Measurements from ENCODE around the gene TRIM38. TPM values are rescaled to one million over a fixed set of nuclear protein-coding genes. Genes with fewer than 3 reads are reported as not detected.

Gene TRIM38
- total and polyA plus RNA-seq, 2 of the 13 experiments (the other 11 are each of a cell fraction or from before 2014, with no cell fraction given) = 2.5 to 3.1 TPM

- TF ChIP-seq ZNF263 (CRISPR knock-in tag; IDR thresholded peaks at IDR 0.05) (no peak), ZNF44 (CRISPR knock-in tag; IDR thresholded peaks at IDR 0.05) (no peak), GABPB1 (CRISPR knock-in tag; IDR thresholded peaks at IDR 0.05) (0 out of 2 replicates have a peak, but pooled peaks have one; percentile 29), RELA (CRISPR knock-in tag; IDR thresholded peaks at IDR 0.05) (no peak), DPF2 (CRISPR knock-in tag; IDR thresholded peaks at IDR 0.05; ENCODE audit: borderline replicate concordance, low read depth) (no peak), NFE2L1 (CRISPR knock-in tag; IDR thresholded peaks at IDR 0.05; ENCODE audit: borderline replicate concordance) (no peak), NFE2 (CRISPR knock-in tag; IDR thresholded peaks at IDR 0.05) (no peak), SAFB2 (CRISPR knock-in tag; IDR thresholded peaks at IDR 0.05; ENCODE audit: borderline replicate concordance, low read depth) (no peak), ZNF10 (CRISPR knock-in tag; IDR thresholded peaks at IDR 0.05; ENCODE audit: borderline replicate concordance, low read depth) (no peak), NFKBIZ (CRISPR knock-in tag; IDR thresholded peaks at IDR 0.05) (no peak), EED (CRISPR knock-in tag; IDR thresholded peaks at IDR 0.05) (no peak), MYC (CRISPR knock-in tag; IDR thresholded peaks at IDR 0.05; ENCODE audit: borderline replicate concordance) (no peak), PLSCR1 (CRISPR knock-in tag; IDR thresholded peaks at IDR 0.05; ENCODE audit: borderline replicate concordance) (no peak), KLF13 (CRISPR knock-in tag; IDR thresholded peaks at IDR 0.05) (no peak), PTBP1 (IDR thresholded peaks at IDR 0.05; ENCODE audit: low read depth, low read length, poor library complexity, severe bottlenecking) (no peak), ZNF326 (CRISPR knock-in tag; IDR thresholded peaks at IDR 0.05; ENCODE audit: borderline replicate concordance) (no peak), SP2 (CRISPR knock-in tag; IDR thresholded peaks at IDR 0.05) (no peak), ZFP36 (IDR thresholded peaks at IDR 0.05; ENCODE audit: borderline replicate concordance, low read depth, low read length, partially characterized antibody) (no peak), MAZ (IDR thresholded peaks at IDR 0.05; ENCODE audit: borderline replicate concordance, low read depth, low read length) (no peak), MAZ (CRISPR knock-in tag; IDR thresholded peaks at IDR 0.05; ENCODE audit: low read depth) (peak; percentile 59; the same call in 1 of the 2 replicates)
- TF ChIP-seq, protein P1, sequence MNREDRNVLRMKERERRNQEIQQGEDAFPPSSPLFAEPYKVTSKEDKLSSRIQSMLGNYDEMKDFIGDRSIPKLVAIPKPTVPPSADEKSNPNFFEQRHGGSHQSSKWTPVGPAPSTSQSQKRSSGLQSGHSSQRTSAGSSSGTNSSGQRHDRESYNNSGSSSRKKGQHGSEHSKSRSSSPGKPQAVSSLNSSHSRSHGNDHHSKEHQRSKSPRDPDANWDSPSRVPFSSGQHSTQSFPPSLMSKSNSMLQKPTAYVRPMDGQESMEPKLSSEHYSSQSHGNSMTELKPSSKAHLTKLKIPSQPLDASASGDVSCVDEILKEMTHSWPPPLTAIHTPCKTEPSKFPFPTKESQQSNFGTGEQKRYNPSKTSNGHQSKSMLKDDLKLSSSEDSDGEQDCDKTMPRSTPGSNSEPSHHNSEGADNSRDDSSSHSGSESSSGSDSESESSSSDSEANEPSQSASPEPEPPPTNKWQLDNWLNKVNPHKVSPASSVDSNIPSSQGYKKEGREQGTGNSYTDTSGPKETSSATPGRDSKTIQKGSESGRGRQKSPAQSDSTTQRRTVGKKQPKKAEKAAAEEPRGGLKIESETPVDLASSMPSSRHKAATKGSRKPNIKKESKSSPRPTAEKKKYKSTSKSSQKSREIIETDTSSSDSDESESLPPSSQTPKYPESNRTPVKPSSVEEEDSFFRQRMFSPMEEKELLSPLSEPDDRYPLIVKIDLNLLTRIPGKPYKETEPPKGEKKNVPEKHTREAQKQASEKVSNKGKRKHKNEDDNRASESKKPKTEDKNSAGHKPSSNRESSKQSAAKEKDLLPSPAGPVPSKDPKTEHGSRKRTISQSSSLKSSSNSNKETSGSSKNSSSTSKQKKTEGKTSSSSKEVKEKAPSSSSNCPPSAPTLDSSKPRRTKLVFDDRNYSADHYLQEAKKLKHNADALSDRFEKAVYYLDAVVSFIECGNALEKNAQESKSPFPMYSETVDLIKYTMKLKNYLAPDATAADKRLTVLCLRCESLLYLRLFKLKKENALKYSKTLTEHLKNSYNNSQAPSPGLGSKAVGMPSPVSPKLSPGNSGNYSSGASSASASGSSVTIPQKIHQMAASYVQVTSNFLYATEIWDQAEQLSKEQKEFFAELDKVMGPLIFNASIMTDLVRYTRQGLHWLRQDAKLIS (CRISPR knock-in tag; IDR thresholded peaks at IDR 0.05) = no peak
- TF ChIP-seq, protein P2, sequence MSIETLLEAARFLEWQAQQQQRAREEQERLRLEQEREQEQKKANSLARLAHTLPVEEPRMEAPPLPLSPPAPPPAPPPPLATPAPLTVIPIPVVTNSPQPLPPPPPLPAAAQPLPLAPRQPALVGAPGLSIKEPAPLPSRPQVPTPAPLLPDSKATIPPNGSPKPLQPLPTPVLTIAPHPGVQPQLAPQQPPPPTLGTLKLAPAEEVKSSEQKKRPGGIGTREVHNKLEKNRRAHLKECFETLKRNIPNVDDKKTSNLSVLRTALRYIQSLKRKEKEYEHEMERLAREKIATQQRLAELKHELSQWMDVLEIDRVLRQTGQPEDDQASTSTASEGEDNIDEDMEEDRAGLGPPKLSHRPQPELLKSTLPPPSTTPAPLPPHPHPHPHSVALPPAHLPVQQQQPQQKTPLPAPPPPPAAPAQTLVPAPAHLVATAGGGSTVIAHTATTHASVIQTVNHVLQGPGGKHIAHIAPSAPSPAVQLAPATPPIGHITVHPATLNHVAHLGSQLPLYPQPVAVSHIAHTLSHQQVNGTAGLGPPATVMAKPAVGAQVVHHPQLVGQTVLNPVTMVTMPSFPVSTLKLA (IDR thresholded peaks at IDR 0.05) = peak; percentile 66
Observed at GRCh38 chr6:25930532-25931410, 31.8 kb upstream of the TRIM38 start, which contains the start of gene SLC17A2 (continued).
